Kidney tubule cell (primary cell): Measurements from ENCODE around the gene LRRC55.

Experiments used
- DNase-seq: peaks from one replicate; pipeline ENCODE4 v3.0.0-alpha.2; 2018; ENCODE audit warnings: low spot score

The LRRC55 gene

GRCh38 chr11:57202281-57202680, 20.5 kb downstream of the LRRC55 start:
- no peak for DNase-seq

GRCh38 chr11:57203359-57203758, 21.6 kb downstream of the LRRC55 start:
- DNase-seq, result no peak

- DNase-seq, result no peak
These were observed 22.2 kb downstream of the LRRC55 start for GRCh38 chr11:57203882-57204480.

GRCh38 chr11:57205041-57205641, 23.4 kb downstream of the LRRC55 start:
- no peak for DNase-seq

GRCh38 chr11:57207168-57207567, 25.4 kb downstream of the LRRC55 start:
- DNase-seq, result no peak

GRCh38 chr11:57210781-57211180, 29.0 kb downstream of the LRRC55 start:
- no peak for DNase-seq

- DNase-seq, result no peak
These were observed 31.8 kb downstream of the LRRC55 start for GRCh38 chr11:57213342-57214097.

GRCh38 chr11:57214098-57214417, 32.3 kb downstream of the LRRC55 start:
- DNase-seq, result no peak

GRCh38 chr11:57214494-57214893, 32.7 kb downstream of the LRRC55 start:
- DNase-seq, result peak; percentile 70

- no peak for DNase-seq
These were observed 34.7 kb downstream of the LRRC55 start for GRCh38 chr11:57216463-57216862.

GRCh38 chr11:57217053-57217452, 35.3 kb downstream of the LRRC55 start:
- DNase-seq, result no peak

GRCh38 chr11:57219021-57219627, 37.4 kb downstream of the LRRC55 start:
- DNase-seq, result no peak

GRCh38 chr11:57222239-57222638, 40.5 kb downstream of the LRRC55 start:
- no peak for DNase-seq

- no peak for DNase-seq
These were observed 41.8 kb downstream of the LRRC55 start for GRCh38 chr11:57223601-57224000.

- no peak for DNase-seq
These were observed 42.4 kb downstream of the LRRC55 start for GRCh38 chr11:57224128-57224527.

GRCh38 chr11:57224537-57224936, 42.8 kb downstream of the LRRC55 start:
- peak; percentile 75 for DNase-seq

- no peak for DNase-seq
These were observed 46.8 kb downstream of the LRRC55 start for GRCh38 chr11:57228600-57228999.

GRCh38 chr11:57230316-57230715, 48.6 kb downstream of the LRRC55 start:
- no peak for DNase-seq

GRCh38 chr11:57230791-57231538, 49.2 kb downstream of the LRRC55 start:
- no peak for DNase-seq

GRCh38 chr11:57231539-57232253, 49.9 kb downstream of the LRRC55 start:
- DNase-seq, result no peak

GRCh38 chr11:57233702-57234101, 51.9 kb downstream of the LRRC55 start:
- DNase-seq, result no peak
